Breast epithelium (tissue), 3 donors: ENCODE results near the gene HLA-DQA1.

Experiments
- CTCF ChIP-seq, 3 donors: fragments of 450-650 bp; IDR thresholded peaks; one replicate each; pipeline ENCODE4 v1.5.1; 2016 to 2017; ENCODE audit warnings: antibody characterized with exemption in 3 of 3, mild to moderate bottlenecking in 3 of 3, moderate library complexity in 3 of 3
- POLR2A ChIP-seq: fragments of 450-650 bp; IDR thresholded peaks from one replicate; pipeline ENCODE4 v1.6.1; 2016; ENCODE audit warnings: antibody characterized with exemption, mild to moderate bottlenecking, moderate library complexity
- POLR2AphosphoS5 ChIP-seq, 3 donors: sonication (generic); formaldehyde crosslinking; IDR thresholded peaks; one replicate each; pipeline ENCODE4 v1.6.1; 2017; ENCODE audit warnings: antibody characterized with exemption in 3 of 3

- TF ChIP-seq CTCF (IDR thresholded peaks at IDR 0.05): no peak
- no peak for TF ChIP-seq POLR2AphosphoS5 (IDR thresholded peaks at IDR 0.05)
- TF ChIP-seq POLR2A: no peak
These were observed 677 bp downstream of the HLA-DQA1 start for GRCh38 chr6:32637883-32638282.
